ENCODE results near the gene MITF.

- TF ChIP-seq CTCF (IDR thresholded peaks at IDR 0.05; ENCODE audit: low read depth, low read length, poor library complexity, severe bottlenecking) = no peak
- TF ChIP-seq EZH2phosphoT487 (IDR thresholded peaks at IDR 0.05; ENCODE audit: borderline replicate concordance, low read length) = no peak
Measured at GRCh38 chr3:69847303-69847702, 108.0 kb downstream of the MITF start.
